Left colon (tissue), 2 donors: ENCODE data around the gene KCTD11. TPM values are rescaled to one million over a fixed set of nuclear protein-coding genes. Genes with fewer than 3 reads are reported as not detected.
"Not testable (repeated sequence)": the region's sequence is repeated elsewhere in the genome, so short reads cannot be mapped to it uniquely, and the experiment has no call there.

Experiments
- ATAC-seq: fragments of 200-7000 bp; cut with Tn5 transposase; one replicate; pipeline ENCODE4 v1.9.1; 2020; ENCODE audit warnings: mild to moderate bottlenecking, moderate library complexity
- DNase-seq, 2 donors: peaks; one replicate each; pipeline ENCODE4 v3.0.0-alpha.2; 2020
- intact Hi-C, 2 donors: fragments of 100-400 bp; cut with DNase I in 1 of 2; cut with micrococcal nuclease in 1 of 2; formaldehyde crosslinking; loops; one replicate each; pipeline versions ENCODE4 v1.11.2 to v1.14.0; 2022; cut with DNase I, micrococcal nuclease
- total RNA-seq, 2 donors: library from RNA; stranded (reverse); fragmentation: NEBNext Ultra II Directional; extraction: Animal tissue kit (Norgen Biotek cat#: 25700); gene quantifications; one replicate each; pipeline ENCODE4 v1.2.1, GENCODE V29; 2021
- donor health status: DM: no; HTN: no; CAD: no.
- donor health status: DM: yes; HTN: yes; CAD: no.

The KCTD11 gene
- total RNA-seq, 2 donors from 2014 or later: 9.4 to 10.1 TPM

- ATAC-seq (peak; percentile 69), DNase-seq (peak; percentile 70 to 79)
- intact Hi-C loops: no loop called here
Observed at GRCh38 chr17:7336240-7337175, 15.5 kb upstream of the KCTD11 start, which contains the start of gene ACAP1. Gene ACAP1, plus strand, starts transcription at chr17:7336529. Its CDS starts 206 bp downstream, at chr17:7336735.

GRCh38 chr17:7337600-7337999 is 14.4 kb upstream of the KCTD11 start:
- ATAC-seq, intact Hi-C loops, DNase-seq: not testable (repeated sequence)

DNA sequence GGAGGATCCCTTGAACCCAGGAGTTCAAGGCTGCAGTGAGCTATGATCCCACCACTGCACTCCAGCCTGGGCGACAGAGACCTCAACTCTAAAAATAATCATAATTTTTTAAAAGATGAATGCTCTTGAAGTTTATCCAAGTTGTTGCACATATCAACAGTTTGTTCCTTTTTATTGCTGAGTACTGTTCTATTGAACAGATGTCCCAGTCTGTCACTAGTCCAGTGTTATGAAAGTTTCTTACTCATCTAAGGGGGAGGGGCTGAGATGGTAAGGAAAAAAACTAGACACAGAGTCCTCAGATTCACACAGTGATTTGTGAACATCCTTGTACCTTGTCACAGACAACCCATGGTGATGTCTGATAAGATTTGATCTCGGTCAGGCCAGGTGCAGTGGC is 11.8 kb upstream of the KCTD11 start:
- DNase-seq: no peak
- no peak for ATAC-seq
- intact Hi-C loops: no loop called here

GRCh38 chr17:7341842-7342241 is 10.1 kb upstream of the KCTD11 start:
- intact Hi-C loops: no loop called here
- no peak for ATAC-seq

GRCh38 chr17:7343250-7343649 is 8.7 kb upstream of the KCTD11 start:
- intact Hi-C loops: no loop called here
- ATAC-seq: no peak
- no peak for DNase-seq

More at GRCh38 chr17:7341842-7342241, 10.1 kb upstream of the KCTD11 start:
- no peak for DNase-seq

- intact Hi-C loops: no loop called here
- ATAC-seq: no peak
- no peak for DNase-seq
Observed at GRCh38 chr17:7346761-7347614, 5.0 kb upstream of the KCTD11 start.

DNA sequence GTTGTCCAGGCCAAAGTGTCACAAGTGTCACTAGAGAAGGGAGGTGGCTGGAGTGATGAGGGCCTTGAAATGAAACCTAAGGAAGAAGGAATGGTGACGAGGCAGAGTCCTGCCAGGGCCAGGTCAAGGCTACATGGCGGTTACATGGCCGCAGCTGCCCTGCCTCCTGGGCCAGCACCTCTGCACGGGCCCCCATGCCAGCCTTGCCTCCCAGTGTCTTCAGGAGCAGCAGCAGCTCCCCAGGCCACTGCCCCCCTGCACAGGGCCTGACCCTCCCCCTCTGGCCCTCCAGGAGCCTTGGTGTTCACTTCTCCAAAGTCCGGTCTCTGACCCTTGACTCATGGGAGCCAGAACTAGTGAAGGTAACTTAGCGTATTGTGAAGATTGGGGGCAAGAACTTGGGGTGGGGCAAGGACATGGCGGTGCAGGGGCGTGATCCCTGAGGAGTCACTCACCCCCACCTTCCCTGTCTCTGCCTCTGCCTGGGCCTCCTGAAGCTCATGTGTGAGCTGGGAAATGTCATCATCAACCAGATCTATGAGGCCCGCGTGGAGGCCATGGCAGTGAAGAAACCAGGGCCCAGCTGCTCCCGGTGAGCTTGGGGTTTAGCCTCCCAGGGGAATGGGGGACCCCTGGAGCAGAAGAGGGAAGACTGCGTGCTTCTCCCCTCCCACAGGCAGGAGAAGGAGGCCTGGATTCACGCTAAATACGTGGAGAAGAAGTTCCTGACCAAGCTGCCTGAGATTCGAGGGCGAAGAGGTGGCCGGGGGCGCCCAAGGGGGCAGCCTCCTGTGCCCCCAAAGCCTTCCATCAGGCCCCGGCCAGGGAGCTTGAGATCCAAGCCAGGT is 4.1 kb upstream of the KCTD11 start:
- ATAC-seq: no peak
- no peak for DNase-seq
- intact Hi-C loops: no loop called here

- intact Hi-C loops: no loop called here
- ATAC-seq (no peak), DNase-seq (no peak)
Observed at GRCh38 chr17:7348478-7349242, 3.3 kb upstream of the KCTD11 start.

DNA sequence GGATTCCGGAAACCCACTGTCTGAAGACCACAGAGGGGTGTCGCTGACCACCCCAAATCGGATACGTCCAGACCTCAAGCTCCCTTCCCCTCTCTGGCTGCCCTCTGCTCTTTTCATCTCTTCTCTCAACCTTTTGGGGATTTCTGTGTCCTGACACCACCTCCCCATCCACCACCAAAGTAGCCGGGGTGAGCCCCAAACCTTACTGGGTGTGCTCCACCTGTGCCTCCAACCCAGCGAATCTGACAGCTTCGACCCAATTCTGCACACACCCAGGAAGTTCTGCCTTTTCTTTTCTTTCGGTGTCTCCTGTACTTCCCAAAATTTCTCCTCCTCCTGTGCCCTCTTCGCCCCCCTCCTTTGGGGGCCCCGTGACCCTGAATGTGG is 534 bp downstream of the KCTD11 start:
- DNase-seq (no peak), ATAC-seq (no peak)
- intact Hi-C loops: loop anchor here (10.0 kb wide), 2 partner anchors 82 to 222 kb away; partner anchors contain the start of genes CD68 (in 1 of the 2), FGF11 (in 1 of the 2) and TMEM102 (in 1 of the 2)

GRCh38 chr17:7352910-7353635 is 1.1 kb downstream of the KCTD11 start:
- intact Hi-C loops: loop anchor here (10.0 kb wide), 2 partner anchors 82 to 222 kb away; partner anchors contain the start of genes CD68 (in 1 of the 2), FGF11 (in 1 of the 2) and TMEM102 (in 1 of the 2)
- DNase-seq (no peak), ATAC-seq (no peak)

GRCh38 chr17:7354262-7354843 is 2.4 kb downstream of the KCTD11 start:
- intact Hi-C loops: loop anchor here (10.0 kb wide), 2 partner anchors 80 to 220 kb away; partner anchors contain the start of genes CD68 (in 1 of the 2), FGF11 (in 1 of the 2) and TMEM102 (in 1 of the 2)
- DNase-seq (no peak), ATAC-seq (no peak)

- ATAC-seq: no peak
- intact Hi-C loops: loop anchor here (10.0 kb wide), 2 partner anchors 80 to 220 kb away; partner anchors contain the start of genes CD68 (in 1 of the 2), FGF11 (in 1 of the 2) and TMEM102 (in 1 of the 2)
- DNase-seq: no peak
Observed at GRCh38 chr17:7355053-7355452, 3.1 kb downstream of the KCTD11 start, which contains the start of gene TMEM95. Gene TMEM95, plus strand, starts transcription at chr17:7355156. Its CDS starts 49 bp downstream, at chr17:7355205.

DNA sequence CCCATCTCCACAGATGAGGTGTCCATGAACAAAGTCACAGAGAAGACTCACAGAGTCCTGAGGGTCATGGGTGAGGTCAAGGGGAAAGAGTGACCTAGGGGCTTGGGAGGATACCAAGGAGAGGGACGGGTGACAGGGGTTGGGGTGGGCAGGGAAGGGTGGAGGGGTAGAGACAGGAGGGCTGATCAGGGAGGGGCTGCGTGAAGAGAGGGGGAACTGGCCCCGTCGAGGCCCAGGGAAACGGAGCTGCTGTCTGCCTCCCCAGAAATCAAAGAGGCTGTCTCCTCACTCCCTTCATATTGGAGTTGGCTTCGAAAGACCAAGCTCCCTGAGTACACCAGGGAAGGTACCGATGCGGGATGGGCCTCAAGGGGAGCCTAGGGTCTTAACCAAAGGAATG is 3.6 kb downstream of the KCTD11 start:
- DNase-seq: no peak
- intact Hi-C loops: loop anchor here (10.0 kb wide), 2 partner anchors 79 to 219 kb away; partner anchors contain the start of genes CD68 (in 1 of the 2), FGF11 (in 1 of the 2) and TMEM102 (in 1 of the 2)
- ATAC-seq: no peak

DNA sequence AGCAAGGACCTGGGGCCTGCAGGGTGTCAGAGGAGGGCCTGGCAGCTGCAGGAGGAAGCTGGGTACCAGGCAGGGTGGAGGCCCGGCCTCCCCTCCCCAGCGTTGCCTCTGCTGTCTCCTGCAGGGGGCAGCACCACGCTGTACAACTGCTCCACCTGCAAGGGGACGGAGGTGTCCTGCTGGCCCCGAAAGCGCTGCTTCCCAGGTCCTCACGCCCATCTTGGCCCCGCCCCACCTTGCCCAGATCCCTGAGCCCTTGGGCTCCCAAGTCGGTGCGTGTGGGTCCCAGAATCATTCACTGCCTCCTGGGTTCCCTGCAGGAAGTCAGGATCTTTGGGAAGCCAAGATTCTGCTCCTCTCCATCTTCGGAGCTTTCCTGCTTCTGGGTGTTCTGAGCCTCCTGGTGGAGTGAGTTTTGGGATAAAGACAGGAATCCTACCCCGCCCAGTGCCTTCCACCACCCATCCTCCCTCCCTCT is 4.1 kb downstream of the KCTD11 start:
- ATAC-seq (peak; percentile 53), DNase-seq (peak; percentile 83 to 90)
- intact Hi-C loops: loop anchor here (10.0 kb wide), 2 partner anchors 79 to 219 kb away; partner anchors contain the start of genes CD68 (in 1 of the 2), FGF11 (in 1 of the 2) and TMEM102 (in 1 of the 2)

GRCh38 chr17:7356756-7357155 is 4.8 kb downstream of the KCTD11 start:
- ATAC-seq (no peak), DNase-seq (no peak)
- intact Hi-C loops: loop anchor here (10.0 kb wide), 2 partner anchors 78 to 218 kb away; partner anchors contain the start of genes CD68 (in 1 of the 2), FGF11 (in 1 of the 2) and TMEM102 (in 1 of the 2)

DNA sequence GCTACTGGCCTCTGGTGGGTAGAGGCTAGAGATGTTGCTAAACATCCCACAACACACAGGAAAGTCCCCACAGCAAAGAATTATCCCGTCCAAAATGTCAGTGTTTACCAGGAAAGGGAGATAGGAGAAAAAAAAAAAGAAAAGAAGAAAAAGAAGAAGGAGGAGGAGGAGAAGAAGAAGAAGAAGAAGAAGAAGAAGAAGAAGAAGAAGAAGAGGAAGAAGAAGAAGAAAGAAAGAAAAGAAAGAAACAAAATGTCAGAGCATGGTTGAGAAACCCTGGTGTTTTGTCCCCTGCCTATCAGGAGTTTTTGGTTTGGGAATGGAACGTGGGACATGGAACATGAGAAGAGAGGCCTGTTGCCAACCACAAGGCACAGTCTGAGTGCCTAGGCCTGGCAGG is 5.4 kb downstream of the KCTD11 start:
- ATAC-seq (no peak), DNase-seq (no peak)
- intact Hi-C loops: loop anchor here (10.0 kb wide), 2 partner anchors 77 to 217 kb away; partner anchors contain the start of genes CD68 (in 1 of the 2), FGF11 (in 1 of the 2) and TMEM102 (in 1 of the 2)
